ENCODE data around the gene S100A14.

Gene S100A14

GRCh38 chr1:153614906-153615305 is 1.2 kb downstream of the S100A14 start:
- TF ChIP-seq, protein P1, sequence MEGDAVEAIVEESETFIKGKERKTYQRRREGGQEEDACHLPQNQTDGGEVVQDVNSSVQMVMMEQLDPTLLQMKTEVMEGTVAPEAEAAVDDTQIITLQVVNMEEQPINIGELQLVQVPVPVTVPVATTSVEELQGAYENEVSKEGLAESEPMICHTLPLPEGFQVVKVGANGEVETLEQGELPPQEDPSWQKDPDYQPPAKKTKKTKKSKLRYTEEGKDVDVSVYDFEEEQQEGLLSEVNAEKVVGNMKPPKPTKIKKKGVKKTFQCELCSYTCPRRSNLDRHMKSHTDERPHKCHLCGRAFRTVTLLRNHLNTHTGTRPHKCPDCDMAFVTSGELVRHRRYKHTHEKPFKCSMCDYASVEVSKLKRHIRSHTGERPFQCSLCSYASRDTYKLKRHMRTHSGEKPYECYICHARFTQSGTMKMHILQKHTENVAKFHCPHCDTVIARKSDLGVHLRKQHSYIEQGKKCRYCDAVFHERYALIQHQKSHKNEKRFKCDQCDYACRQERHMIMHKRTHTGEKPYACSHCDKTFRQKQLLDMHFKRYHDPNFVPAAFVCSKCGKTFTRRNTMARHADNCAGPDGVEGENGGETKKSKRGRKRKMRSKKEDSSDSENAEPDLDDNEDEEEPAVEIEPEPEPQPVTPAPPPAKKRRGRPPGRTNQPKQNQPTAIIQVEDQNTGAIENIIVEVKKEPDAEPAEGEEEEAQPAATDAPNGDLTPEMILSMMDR (conservative IDR thresholded peaks at IDR 0.05) = no peak
- no peak for TF ChIP-seq ZFX (IDR thresholded peaks at IDR 0.05)
- no peak overlapping the region for H3K27ac ChIP-seq

GRCh38 chr1:153614189-153614900 is 1.8 kb downstream of the S100A14 start:
- no peak for TF ChIP-seq ZFX (IDR thresholded peaks at IDR 0.05)
- TF ChIP-seq, protein P1 (conservative IDR thresholded peaks at IDR 0.05) = no peak
- no peak overlapping the region for H3K27ac ChIP-seq

- no peak overlapping the region for H3K27ac ChIP-seq
- TF ChIP-seq, protein P1 (conservative IDR thresholded peaks at IDR 0.05) = no peak
- TF ChIP-seq ZFX (IDR thresholded peaks at IDR 0.05) = no peak
Measured at GRCh38 chr1:153613406-153613805, 2.7 kb downstream of the S100A14 start.

- TF ChIP-seq, protein P1 (conservative IDR thresholded peaks at IDR 0.05) = no peak
- TF ChIP-seq ZFX (IDR thresholded peaks at IDR 0.05) = no peak
- no peak within 1 kb of the TSS for H3K27ac ChIP-seq
Measured at GRCh38 chr1:153612755-153613331, 3.3 kb downstream of the S100A14 start, which contains the start of gene S100A16. S100A16 (minus strand) TSS chr1:153613137; CDS start chr1:153608151, 4,986 bp downstream.

- no peak overlapping the region for H3K27ac ChIP-seq
- TF ChIP-seq, protein P1 (conservative IDR thresholded peaks at IDR 0.05) = no peak
- TF ChIP-seq ZFX (IDR thresholded peaks at IDR 0.05) = no peak
Measured at GRCh38 chr1:153612111-153612754, 3.9 kb downstream of the S100A14 start.

GRCh38 chr1:153611356-153611755 is 4.8 kb downstream of the S100A14 start:
- no peak overlapping the region for H3K27ac ChIP-seq
- no peak for TF ChIP-seq ZFX (IDR thresholded peaks at IDR 0.05)
- TF ChIP-seq, protein P1 (conservative IDR thresholded peaks at IDR 0.05) = no peak

GRCh38 chr1:153610811-153611301 is 5.3 kb downstream of the S100A14 start:
- no peak for TF ChIP-seq ZFX (IDR thresholded peaks at IDR 0.05)
- TF ChIP-seq, protein P1 (conservative IDR thresholded peaks at IDR 0.05) = no peak
- no peak overlapping the region for H3K27ac ChIP-seq

All from C4-2B (cell line).